Tibial artery (tissue), 4 donors: ENCODE results near the gene ZBTB48.

Experiments used
- DNase-seq, 2 donors: peaks; one replicate each; pipeline ENCODE4 v3.0.0-alpha.2; 2019
- H3K27ac ChIP-seq, 2 donors: fragments of 200-600 bp; sonication (generic) in 1 of 2; 1 replicate in 1 of 2; 2 replicates in 1 of 2; pipeline ENCODE4 v1.5.1; 2018 to 2019; ENCODE audit warnings: mild to moderate bottlenecking in 1 of 2
- H3K27me3 ChIP-seq, 2 donors: fragments of 200-600 bp; sonication (generic) in 1 of 2; one replicate each; pipeline versions ENCODE4 v1.5.1 to v1.6.0; 2016 to 2019
- H3K36me3 ChIP-seq, 3 donors: fragments of 200-600 bp; sonication (generic) in 2 of 3; one replicate each; pipeline ENCODE4 v1.5.1; 2016 to 2019; ENCODE audit warnings: mild to moderate bottlenecking in 2 of 3
- H3K4me1 ChIP-seq, 4 donors: fragments of 200-600 bp; sonication (generic) in 2 of 4; 1 replicate in 3 of 4; 2 replicates in 1 of 4; pipeline ENCODE4 v1.5.1; 2016 to 2019
- H3K4me3 ChIP-seq, 2 donors: fragments of 200-600 bp; sonication (generic) in 1 of 2; 1 replicate in 1 of 2; 2 replicates in 1 of 2; pipeline ENCODE4 v1.5.1; 2018 to 2019; ENCODE audit warnings: mild to moderate bottlenecking in 2 of 2
- H3K9me3 ChIP-seq, 3 donors: fragments of 200-600 bp; sonication (generic) in 1 of 3; one replicate each; pipeline ENCODE4 v1.5.1; 2016 to 2019
- CTCF ChIP-seq, 2 experiments: fragments of 200-600 bp in 1 of 2; fragments of 450-650 bp in 1 of 2; IDR thresholded peaks; one replicate each; pipeline ENCODE4 v1.5.1; 2017 to 2019; ENCODE audit warnings: antibody characterized with exemption in 2 of 2, mild to moderate bottlenecking in 1 of 2, moderate library complexity in 1 of 2
- intact Hi-C: fragments of 100-400 bp; cut with DNase I; formaldehyde crosslinking; loops from one replicate; pipeline ENCODE4 v1.15.0; 2023; ENCODE audit warnings: low total_unique reads

ZBTB48 gene

GRCh38 chr1:6580593-6581409 lies 1.0 kb downstream of the ZBTB48 start:
- H3K9me3 ChIP-seq: no peaks in the 10 kb centered on the region
- H3K36me3 ChIP-seq: peaks cover 0 to 6% (median 0%) of the 10 kb centered on the region in 3 donors
- peak overlapping the region; percentile 95 to 96 for H3K27ac ChIP-seq
- peak in 1 of 2 donors; percentile 75 for DNase-seq
- H3K27me3 ChIP-seq: no peaks in the 10 kb centered on the region
- H3K4me3 ChIP-seq: peak overlapping the region; percentile 88 to 91
- TF ChIP-seq CTCF (IDR thresholded peaks at IDR 0.05): no peak
- intact Hi-C loops: loop anchor here (10.0 kb wide), 1 partner anchor 54 kb away; no protein-coding TSS in a partner anchor
- H3K4me1 ChIP-seq: peaks cover 8 to 46% (median 36%) of the 10 kb centered on the region in 4 donors

- intact Hi-C loops: loop anchor here (10.0 kb wide), 1 partner anchor 53 kb away; no protein-coding TSS in a partner anchor
- Histone ChIP-seq H3K27me3 (no peaks in the 10 kb centered on the region), H3K4me3 (no peak overlapping the region), H3K9me3 (no peaks in the 10 kb centered on the region), H3K27ac (peak overlapping the region; percentile 95 to 96), H3K4me1 (peaks cover 8 to 55% (median 43%) of the 10 kb centered on the region in 4 donors), H3K36me3 (peaks cover 0 to 13% (median 0%) of the 10 kb centered on the region in 3 donors)
- TF ChIP-seq CTCF (IDR thresholded peaks at IDR 0.05): no peak
- no peak for DNase-seq
These were observed 1.9 kb downstream of the ZBTB48 start for GRCh38 chr1:6581561-6582305.

- no peak overlapping the region for H3K4me3 ChIP-seq
- DNase-seq: no peak
- H3K27me3 ChIP-seq: no peaks in the 10 kb centered on the region
- H3K27ac ChIP-seq: no peak overlapping the region
- no peaks in the 10 kb centered on the region for H3K9me3 ChIP-seq
- peaks cover 0 to 15% (median 3%) of the 10 kb centered on the region in 3 donors for H3K36me3 ChIP-seq
- intact Hi-C loops: loop anchor here (10.0 kb wide), 1 partner anchor 52 kb away; no protein-coding TSS in a partner anchor
- no peak for TF ChIP-seq CTCF (IDR thresholded peaks at IDR 0.05)
- peaks cover 8 to 61% (median 50%) of the 10 kb centered on the region in 4 donors for H3K4me1 ChIP-seq
These were observed 2.6 kb downstream of the ZBTB48 start for GRCh38 chr1:6582370-6582769.

GRCh38 chr1:6584126-6585080 lies 4.6 kb downstream of the ZBTB48 start:
- H3K4me1 ChIP-seq: peaks cover 4 to 72% (median 63%) of the 10 kb centered on the region in 4 donors
- H3K27ac ChIP-seq: no peak overlapping the region
- peaks cover 16 to 36% (median 23%) of the 10 kb centered on the region in 3 donors for H3K36me3 ChIP-seq
- peak; percentile 8 to 20 for TF ChIP-seq CTCF (IDR thresholded peaks at IDR 0.05)
- no peaks in the 10 kb centered on the region for H3K27me3 ChIP-seq
- intact Hi-C loops: loop anchor here (10.0 kb wide), 1 partner anchor 50 kb away; no protein-coding TSS in a partner anchor
- DNase-seq: no peak
- no peaks in the 10 kb centered on the region for H3K9me3 ChIP-seq
- no peak overlapping the region for H3K4me3 ChIP-seq
